Stimulated activated CD8-positive, alpha-beta memory T cell treated with anti-CD3 and anti-CD28 coated beads, Interleukin-7, amount 100 ng/mL, for 1 hour (primary cell): ENCODE measurements around the gene TXNDC9.
"Not testable (repeated sequence)": the region's sequence is repeated elsewhere in the genome, so short reads cannot be mapped to it uniquely, and the experiment has no call there.

Experiments used
- DNase-seq, 2 donors: peaks; one replicate each; pipeline ENCODE4 v3.0.0-alpha.2; 2020; ENCODE audit warnings: low read depth in 2 of 2

TXNDC9 gene, protein sequence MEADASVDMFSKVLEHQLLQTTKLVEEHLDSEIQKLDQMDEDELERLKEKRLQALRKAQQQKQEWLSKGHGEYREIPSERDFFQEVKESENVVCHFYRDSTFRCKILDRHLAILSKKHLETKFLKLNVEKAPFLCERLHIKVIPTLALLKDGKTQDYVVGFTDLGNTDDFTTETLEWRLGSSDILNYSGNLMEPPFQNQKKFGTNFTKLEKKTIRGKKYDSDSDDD

DNA sequence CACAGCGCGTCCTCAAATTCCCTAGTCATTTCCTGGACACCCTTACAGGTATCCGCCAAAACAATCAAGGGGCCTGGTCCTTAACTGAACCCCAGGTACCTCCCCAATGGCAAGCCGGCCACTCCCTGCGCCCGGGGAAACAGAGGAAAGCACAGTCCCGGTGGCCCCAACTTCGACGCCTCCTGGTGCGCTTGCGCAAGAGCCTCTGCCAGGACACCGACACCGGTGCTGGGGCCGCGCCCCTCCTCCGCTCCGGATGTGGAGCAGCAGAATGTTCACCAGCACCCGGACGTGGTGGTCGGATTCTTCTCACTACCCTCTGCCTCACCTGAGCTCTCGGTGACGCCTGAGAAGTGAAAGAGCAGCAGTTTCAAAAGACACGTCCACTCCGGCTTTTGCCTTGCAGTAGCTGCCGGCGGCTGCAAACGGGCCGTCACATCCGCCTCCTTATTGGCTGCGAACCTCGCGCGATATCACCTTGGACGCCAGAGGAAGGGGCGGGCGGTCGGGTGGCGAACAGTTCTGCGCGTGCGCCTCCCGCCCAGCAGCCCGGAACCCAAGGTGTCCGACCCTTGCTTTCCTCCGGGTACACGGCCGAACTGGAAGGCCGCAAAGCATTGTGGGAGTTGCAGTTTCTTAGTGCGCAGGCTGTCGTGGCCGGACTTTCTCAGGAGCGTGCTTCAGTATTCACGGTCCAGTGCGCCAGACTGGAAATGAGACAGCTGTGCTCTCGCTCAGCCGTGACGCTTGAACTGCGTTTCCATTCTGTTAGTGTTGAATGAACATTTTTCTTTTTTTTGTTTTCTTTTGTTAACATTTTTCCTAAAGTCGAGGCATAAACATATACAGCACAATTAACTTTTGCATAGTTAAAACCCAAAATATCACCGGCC is at the start of gene TXNDC9:
TXNDC9 (minus strand) TSS at position 423 of the 893 bp plus-strand sequence. CDS start 3,123 bp downstream, outside the sequence.
- DNase-seq, result peak; percentile 93 to 94

DNA sequence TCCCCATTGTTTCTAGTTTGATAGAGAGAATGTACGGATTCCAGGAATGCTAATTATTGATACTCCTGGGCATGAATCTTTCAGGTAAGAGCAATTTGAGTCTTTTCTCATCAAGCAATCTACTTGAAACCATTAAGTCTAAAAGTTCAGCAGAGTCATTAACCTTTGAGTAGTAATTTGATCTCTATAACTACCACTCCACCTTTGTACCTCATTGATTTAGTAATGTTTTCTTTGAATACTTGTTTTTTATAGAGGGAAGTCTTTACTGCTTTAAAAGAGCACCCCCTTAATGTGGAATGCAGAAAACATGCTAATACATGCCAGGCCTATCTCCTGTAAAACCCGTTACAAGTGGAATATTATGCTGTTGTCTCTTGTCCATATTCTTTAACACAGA is 46.0 kb upstream of the TXNDC9 start:
- no peak for DNase-seq

DNA sequence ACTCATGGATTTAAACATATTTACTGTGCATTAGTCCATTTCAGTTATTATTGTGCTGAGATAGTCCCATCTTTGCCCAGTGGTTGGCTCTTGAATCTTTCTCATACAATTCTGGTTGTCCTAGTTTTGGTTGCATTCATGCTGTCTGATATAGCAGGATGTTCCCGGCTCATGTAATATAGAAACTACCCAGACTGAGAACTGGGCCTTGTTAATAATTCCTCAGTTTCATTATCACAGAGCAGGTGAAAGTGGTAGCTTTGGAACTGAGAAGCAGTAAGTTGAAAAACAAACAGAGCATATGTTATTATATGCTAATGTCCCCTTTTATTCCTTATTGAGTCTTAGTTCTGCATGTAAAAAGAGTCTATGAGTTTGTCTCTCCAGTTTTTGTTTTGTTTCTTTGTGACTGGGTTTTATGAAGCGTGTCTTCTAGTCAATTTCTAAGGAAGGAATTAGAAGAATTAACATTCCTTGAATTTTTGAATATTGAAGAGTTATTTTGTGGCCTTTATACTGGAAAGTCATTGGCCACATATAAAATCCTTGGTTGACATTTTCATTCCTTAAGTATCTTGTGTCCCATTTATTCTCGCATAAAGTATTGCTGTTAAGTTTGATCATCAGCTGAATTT is 44.4 kb upstream of the TXNDC9 start:
- no peak for DNase-seq

DNA sequence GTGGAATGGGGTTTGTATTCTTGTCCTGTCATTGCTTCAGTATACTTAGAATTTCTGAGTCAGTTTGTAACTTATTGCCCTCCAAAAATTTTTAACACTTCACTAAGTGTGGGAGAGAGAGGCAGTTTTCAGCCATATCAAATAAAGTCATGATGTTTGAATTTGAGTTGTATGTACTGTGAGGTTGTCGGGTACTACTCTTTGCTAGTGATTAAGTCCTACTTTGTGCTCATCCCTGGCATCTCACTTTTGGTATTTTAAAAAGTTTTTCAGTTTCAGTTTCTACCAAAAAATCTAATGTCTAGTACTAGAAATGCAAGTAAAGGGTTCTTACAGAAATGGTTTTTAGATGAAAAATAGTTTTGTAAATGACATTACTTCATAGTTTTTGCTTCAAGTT is 41.7 kb upstream of the TXNDC9 start:
- no peak for DNase-seq

DNA sequence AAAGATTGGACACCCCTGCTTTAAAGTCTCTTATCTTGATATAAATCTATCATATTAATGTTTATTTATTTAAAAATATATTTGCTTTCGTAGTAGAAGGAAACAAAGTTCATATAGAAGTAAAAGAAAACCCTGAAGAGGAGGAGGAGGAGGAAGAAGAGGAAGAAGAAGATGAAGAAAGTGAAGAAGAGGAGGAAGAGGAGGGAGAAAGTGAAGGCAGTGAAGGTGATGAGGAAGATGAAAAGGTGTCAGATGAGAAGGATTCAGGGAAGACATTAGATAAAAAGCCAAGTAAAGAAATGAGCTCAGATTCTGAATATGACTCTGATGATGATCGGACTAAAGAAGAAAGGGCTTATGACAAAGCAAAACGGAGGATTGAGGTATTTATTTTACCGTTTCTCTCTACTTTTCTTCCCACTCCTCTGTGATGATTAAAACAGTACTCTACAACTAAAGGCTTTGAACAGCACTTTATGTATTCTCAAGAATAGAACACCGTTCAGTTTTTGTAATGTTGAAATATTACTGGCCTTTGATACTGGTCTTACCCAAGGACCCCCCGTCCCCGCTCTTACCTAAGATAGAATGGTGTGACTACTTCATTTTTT is 40.2 kb upstream of the TXNDC9 start:
- no peak for DNase-seq

DNA sequence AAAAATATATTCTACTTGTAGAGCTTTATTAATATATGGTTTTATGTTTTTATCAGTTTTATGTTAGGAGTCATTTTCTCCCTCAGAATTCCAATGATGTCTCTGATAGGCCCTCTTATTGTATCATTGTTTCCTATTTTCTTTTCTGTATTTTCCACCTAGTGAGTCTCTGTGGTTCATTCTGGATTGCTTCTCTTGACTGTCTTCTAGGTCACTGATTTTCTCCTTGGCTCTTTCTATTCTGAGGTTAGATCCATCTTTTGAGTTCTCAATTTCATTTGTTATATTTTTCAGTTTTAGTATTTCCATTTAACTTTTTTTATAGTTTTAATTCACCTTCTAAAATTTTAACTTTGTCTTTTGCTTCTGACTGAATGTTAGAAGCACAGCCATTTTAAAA is 38.6 kb upstream of the TXNDC9 start:
- no peak for DNase-seq

DNA sequence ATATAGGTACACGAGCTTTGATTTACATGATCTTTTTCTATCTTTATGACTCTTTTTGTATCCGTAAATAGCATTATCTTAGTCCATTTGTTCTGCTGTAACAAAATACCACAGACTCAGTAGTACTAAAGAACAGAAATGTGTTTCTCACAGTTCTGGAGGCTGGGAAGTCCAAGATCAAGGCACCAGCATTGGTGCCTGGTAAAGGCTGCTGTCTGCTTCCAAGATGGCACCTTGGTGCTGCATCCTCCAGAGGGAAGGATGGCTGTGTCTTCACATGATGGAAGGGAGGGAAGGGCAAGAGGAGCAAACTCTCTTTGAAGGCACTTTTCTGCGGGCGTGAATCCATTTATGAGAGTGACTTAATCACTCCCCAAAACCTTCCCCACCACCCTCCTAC is 37.0 kb upstream of the TXNDC9 start:
- DNase-seq, result no peak

DNA sequence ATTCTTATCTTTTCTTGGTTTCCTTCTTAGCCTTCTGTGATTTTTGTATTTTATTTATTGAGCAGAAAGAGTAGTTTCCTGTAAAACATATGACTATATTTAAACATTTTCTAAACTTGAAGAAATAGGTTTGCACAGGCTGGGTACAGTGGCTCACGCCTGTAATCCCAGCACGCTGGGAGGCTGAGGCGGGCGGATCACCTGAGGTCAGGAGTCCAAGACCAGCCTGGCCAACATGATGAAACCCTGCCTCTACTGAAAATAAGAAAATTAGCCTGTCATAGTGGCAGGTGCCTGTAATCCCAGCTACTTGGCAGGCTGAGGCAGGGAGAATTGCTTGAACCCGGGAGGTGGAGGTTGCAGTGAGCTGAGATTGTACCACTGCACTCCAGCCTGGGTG is 32.7 kb upstream of the TXNDC9 start:
- not testable (repeated sequence) for DNase-seq

DNA sequence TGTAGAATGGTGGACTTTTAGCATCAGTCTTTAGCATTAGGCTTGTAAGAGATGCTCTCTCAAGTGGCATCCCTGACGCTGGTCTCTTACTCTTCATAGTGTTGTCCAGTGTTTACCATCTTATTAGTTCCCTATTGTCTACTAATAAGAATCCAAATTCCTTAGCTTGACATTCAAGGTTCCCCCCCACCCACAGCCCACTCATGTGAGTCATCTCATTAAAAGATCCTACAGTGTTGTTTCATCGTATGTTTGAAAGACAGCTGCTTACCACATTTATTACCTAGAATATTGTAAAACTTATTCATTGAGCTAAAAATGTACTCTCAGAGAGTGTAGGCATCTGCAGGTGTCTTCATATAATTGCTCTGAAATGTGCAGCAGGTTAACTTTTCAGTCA is 29.5 kb upstream of the TXNDC9 start:
- DNase-seq, result no peak

DNA sequence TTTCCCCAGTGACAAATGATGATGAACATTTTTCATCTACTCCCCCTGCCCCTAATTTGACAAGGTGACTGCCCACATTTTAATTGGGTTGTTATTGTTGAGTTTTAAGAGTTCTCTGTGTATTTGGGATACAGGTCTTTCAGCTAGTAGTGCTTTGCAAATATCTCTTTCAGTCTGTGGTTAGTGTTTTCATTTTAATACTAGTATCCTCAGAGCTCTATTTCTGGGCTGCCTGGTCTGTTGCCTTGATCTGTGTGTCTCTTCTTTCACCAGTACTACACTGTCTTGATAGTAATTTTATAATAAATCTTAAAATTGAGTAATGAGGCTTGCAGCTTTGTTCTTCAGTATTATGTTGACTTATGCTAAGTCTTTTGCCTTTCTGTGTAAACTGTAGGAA is 20.7 kb upstream of the TXNDC9 start:
- DNase-seq, result no peak

DNA sequence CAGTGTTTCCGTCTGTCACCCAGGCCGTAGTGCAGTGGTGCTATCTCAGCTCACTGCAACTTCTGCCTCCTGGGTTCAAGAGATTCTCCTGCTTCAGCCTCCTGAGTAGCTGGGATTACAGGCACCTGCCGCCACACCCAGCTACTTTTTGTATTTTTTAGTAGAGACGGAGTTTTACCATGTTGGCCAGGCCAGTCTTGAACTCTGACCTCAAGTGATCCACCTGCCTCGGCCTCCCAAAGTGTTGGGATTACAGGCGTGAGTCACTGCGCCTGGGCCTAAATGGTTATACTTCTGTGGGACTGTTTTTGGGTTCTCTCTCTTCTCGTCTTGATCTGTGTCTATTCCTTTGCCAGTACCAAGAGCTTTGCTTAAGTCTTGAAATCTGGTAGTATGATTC is 18.7 kb upstream of the TXNDC9 start:
- DNase-seq, result not testable (repeated sequence)

DNA sequence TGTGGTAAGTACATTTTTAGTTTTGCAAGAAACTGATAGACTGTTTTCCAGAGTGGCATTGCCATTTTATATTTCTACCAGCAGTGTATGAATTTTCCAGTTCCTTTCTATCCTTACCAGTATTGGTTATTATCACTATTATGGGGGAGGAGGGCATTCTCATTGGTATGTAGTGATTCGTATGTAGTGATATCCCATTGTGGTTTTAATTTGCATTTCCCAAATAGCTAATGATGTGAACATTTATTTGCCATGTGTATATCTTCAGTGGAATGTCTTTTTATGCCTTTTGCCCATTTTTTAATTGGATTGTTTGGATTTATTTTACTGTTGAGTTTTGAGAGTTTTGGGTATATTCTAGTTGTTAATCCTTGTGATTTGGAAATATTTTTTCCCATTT is 17.9 kb upstream of the TXNDC9 start:
- no peak for DNase-seq

DNA sequence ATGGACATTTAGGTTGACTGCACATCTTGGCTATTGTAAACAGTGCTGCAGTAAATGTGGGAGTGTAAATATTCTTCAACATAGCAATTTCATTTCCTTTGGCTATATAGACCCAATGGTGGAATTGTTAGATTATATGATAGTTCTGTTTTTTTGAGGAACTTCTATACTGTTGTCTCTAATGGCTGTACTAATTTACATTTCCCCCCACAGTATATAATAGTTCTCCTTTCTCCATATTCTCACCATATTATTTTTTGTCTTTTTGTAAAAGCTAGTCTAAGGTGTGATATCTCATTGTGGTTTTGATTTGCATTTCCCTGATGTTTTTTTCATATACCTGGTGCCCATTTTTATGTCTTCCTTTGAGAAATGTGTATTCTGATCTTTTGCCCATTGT is 14.1 kb upstream of the TXNDC9 start:
- no peak for DNase-seq

DNA sequence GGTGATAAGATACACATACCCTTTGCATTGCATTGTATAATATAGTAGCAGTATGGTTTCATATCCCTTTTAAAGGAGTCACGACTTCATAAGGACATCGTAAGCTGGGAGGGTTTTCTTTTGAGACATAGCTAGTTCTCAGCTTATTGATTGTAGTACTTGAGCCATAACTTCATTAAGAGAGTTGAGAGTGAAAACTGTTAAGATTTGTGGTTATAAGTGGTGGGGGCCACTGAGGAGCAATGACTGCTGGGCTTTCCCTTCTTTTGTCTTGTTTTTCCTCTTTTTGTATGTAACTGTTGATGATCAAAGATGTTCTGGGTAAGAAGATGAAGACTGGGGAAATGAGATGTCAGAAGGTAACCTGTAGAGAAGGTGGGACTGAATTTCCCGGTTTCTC is 12.0 kb upstream of the TXNDC9 start:
- DNase-seq, result no peak

DNA sequence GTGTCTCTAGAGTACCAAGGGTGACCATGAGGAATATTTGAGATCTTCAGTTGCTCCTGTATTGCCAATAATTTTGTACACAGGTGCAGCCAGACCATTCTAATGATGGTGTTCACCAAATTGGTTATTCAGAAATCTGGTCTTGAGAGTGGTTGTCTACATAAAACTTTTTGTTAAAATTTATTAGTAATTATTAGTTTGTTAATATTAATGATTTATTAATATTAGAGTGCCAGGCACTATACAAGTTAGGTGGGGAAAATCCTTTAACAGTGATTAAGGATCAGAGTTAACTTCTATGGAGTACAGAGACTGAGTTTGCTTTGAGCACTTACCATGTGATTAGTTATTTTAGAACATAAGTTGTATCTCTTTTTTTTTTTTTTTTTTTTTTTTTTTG is 10.1 kb upstream of the TXNDC9 start:
- no peak for DNase-seq

DNA sequence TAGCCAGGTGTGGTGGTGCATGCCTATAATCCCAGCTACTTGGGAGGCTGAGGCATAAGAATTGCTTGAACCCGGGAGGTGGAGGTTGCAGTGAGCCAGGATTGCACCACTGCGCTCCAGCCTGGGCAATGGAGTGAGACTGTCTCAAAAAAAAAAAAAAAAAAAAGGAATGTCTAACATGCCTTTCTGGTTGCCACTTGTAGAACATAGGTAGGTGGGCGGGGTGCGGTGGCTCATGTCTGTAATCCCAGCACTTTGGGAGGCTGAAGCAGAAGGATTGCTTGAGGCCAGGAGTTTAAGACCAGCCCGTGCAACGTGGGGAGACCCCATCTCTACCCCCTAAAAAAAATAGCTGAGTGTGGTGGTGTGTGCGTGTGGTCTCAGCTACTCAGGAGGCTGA is 9.3 kb upstream of the TXNDC9 start:
- not testable (repeated sequence) for DNase-seq

DNA sequence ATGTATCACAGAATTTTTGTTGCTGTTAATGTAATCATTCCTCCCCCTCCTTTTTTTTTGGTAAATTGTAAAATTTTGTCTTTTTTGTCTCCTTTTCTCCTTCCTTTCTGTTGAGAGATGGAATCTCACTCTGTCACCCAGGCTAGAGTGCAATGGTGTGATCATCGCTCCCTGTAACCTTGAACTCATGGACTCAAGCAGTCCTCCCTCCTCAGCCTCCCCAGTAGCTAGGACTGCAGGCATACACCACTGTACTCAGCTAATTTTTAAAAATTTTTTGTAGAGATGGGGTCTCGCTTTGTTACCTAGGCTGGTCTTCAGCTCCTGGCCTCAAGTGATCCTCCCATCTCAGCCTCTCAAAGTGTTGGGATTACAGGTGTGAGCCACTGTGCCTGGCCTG is 6.4 kb upstream of the TXNDC9 start:
- DNase-seq, result no peak

DNA sequence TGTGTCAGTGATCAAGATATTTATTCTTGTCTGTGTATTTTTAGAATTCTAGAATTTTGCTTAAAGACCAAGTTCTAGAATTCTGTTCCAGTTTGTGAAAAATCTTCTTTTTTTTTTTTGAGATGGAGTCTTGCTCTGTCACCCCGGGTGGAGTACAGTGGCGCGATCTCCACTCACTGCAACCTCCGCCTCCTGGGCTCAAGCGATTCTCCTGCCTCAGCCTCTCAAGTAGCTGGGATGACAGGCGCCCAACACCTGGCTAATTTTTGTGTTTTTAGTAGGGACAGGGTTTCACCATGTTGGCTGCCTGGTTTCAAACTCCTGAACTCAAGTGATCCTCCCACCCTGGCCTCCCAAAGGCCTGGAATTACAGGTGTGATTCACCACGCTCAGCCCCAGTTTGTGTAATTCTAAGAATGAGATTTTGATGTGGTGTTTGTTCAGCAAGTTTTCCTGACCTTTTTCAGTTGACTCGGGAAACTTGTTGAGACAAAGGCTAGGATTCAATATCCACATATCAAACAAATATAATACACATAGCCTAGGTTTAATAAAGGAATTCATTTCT is 4.6 kb upstream of the TXNDC9 start:
- no peak for DNase-seq

DNA sequence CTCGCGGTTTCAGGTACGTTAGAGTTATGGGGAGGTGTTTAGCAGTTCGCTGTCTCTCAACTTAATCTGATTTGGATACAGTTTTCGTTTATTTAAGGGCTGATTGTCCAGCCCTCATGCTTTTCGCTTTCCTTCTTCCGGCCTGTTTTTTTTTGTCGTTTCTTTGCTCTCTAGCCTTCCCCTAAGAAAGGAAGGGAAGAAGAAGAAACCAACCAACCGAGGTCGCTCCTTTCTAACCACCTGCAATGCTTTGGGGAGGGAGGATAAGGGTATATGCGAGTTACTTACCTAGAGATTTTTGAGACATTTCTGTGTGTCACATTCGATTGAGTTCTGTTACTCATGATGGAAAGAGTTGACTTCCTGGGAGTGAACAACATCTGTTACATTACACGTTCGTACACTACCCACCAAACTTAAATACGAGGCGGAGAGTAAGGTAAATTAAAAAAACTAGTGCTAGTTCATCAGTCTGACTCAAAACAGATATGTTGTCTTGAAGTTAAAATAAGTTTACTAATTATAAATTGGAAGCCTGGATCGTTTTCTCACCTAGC is 2.0 kb upstream of the TXNDC9 start:
- DNase-seq, result no peak

DNA sequence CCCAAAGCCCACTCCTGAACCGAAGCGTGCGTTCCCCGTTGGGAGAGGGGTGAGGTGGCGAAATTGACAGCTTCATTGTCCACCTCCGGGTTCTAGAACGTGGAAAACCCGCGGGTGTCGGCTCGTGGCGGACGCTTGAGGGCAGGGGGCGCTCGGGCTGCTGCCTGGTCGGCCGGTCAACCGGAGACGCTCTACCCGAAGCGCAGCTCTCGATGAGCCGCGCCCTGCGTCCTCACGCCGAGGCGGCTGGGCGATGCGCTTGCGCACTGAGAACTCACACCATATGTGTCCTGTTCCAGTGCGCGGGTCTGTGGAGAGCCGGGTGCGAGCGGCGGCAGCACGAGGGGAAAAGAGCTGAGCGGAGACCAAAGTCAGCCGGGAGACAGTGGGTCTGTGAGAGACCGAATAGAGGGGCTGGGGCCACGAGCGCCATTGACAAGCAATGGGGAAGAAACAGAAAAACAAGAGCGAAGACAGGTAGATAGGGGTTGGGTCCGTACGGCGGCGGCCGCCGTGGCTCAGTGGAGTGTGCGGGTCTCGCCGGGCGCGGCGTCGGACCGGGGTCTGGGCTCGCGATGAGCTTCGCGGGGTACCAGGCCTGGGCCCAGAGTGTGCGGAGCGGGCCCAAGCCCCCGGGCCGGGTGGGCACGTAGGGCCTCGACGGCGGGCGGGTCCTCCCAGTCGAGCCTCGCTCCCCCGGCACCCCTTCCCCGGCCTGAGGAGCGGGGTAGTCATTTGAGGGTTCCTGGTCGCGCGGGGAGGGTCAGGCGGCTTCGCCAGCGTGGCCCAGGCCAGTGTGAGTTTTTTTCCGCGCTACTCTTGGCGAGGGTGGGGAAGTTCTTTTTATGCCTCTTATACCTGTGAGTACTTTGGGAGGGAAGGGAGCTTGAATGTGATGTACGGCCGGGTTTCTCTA is 1.2 kb upstream of the TXNDC9 start, which contains the start of gene EIF5B:
EIF5B (plus strand) TSS at position 277 of the 916 bp plus-strand sequence; CDS start at position 443, 166 bp downstream.
- DNase-seq, result peak; percentile 82 to 83

DNA sequence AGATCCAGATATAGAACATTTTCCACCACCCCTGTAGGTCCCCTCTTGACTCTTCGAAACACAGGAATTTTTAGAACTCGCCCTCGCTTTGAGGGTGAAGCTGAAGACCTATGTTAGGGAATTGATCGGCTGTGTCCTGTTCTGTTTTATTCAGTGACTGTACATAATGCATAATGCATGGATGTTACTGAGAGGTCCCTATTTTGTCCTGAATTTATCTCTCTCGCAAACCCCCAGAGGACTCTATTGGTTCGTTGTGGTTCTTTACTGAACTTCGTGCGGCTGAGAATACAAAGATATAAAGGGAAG is 625 bp upstream of the TXNDC9 start:
- no peak for DNase-seq
